BE2C (cell line): ENCODE data around the gene LENG1.

Experiments used
- DNase-seq: peaks from one replicate; pipeline ENCODE4 v3.0.0-alpha.2; 2020
- H3K27me3 ChIP-seq: fragments of 250-450 bp; sonication (Bioruptor Pico); 2 replicates; pipeline ENCODE4 v1.5.1; 2020; ENCODE audit warnings: mild to moderate bottlenecking
- H3K36me3 ChIP-seq: fragments of 250-450 bp; sonication (Bioruptor Pico); 2 replicates; pipeline ENCODE4 v1.5.1; 2020; ENCODE audit warnings: mild to moderate bottlenecking
- H3K4me1 ChIP-seq: fragments of 250-450 bp; sonication (Bioruptor Pico); 2 replicates; pipeline ENCODE4 v1.5.1; 2020
- H3K4me3 ChIP-seq: 2 replicates; pipeline ENCODE4 v1.5.1; 2011; ENCODE audit warnings: low read depth, low read length
- H3K9me3 ChIP-seq: fragments of 250-450 bp; sonication (Bioruptor Pico); 2 replicates; pipeline ENCODE4 v1.5.1; 2020
- CTCF ChIP-seq: IDR thresholded peaks from 2 replicates; pipeline ENCODE4 v1.5.1; 2012; ENCODE audit warnings: mild to moderate bottlenecking, low read depth, low read length

Gene LENG1

DNA sequence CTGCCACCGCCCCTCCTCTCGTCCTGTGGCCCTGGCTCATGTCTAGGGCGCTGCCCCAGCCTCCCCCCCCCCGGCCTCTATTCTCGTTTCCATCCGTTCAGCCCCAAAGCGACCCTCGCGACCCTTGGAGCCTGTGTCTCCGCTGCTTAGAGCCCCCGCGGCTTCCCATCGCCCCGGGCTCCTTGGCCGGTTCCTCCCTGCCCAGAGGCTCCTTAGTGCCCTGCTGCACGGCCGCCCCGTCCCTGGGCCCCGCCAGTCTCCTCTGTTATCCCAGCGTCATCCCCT is 31.1 kb downstream of the LENG1 start:
- Histone ChIP-seq H3K27me3 (no peaks in the 10 kb centered on the region), H3K36me3 (peaks cover 61% of the 10 kb centered on the region), H3K4me3 (no peak overlapping the region), H3K4me1 (no peaks in the 10 kb centered on the region), H3K9me3 (no peaks in the 10 kb centered on the region)
- no peak for TF ChIP-seq CTCF
- no peak for DNase-seq

DNA sequence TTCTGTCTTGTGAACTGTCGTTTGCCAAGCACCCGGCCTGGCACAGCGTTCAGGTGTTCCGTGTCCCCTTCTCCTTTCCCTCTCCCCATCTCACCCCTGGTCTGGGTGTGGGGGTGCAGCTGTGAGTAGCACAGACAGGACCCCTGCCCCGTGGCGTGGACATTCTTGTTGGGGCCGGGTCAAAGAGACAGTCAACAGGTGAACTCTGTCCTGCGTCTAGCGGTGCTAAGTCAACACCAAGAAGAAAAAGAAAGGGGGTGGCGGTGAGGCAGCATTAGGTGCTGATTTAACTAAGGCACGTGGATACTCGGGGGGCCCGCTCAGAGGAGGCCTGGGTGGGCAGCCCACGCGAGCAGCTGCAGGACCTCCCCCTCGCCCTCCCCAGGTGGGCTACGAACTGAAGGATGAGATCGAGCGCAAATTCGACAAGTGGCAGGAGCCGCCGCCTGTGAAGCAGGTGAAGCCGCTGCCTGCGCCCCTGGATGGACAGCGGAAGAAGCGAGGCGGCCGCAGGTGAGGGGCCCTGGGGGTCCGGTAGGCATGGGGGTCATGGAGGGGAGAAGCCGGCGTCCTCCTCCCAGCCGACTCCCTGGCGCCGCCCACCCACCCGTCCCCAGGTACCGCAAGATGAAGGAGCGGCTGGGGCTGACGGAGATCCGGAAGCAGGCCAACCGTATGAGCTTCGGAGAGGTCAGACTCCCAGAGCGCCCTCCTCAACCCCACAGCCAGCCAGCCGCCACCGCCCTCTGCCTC is 31.7 kb downstream of the LENG1 start:
- DNase-seq: no peak
- Histone ChIP-seq H3K4me3 (no peak overlapping the region), H3K9me3 (no peaks in the 10 kb centered on the region), H3K4me1 (no peaks in the 10 kb centered on the region), H3K27me3 (no peaks in the 10 kb centered on the region), H3K36me3 (peaks cover 66% of the 10 kb centered on the region)
- TF ChIP-seq CTCF: no peak

DNA sequence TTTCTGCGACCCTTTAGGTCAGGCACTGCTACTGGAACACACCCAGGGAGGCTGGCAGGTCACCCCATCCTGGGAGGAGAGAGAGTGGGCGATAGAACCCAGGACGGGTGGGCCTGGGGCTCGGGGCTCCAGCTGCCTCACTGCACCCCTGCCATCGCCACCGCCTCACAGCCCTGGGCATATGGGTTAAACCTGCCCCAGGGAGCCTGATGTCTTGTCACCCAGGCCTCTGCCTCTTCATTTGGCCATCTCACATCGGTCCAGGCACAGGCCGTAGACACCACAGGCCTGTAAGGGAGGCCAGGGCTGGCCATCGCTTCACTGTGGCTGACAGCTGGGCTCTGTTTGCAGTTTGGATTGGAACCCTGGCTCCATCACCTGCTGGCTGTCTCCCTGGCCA is 33.8 kb downstream of the LENG1 start:
- Histone ChIP-seq H3K36me3 (peaks cover 67% of the 10 kb centered on the region), H3K27me3 (no peaks in the 10 kb centered on the region), H3K4me1 (no peaks in the 10 kb centered on the region), H3K4me3 (no peak overlapping the region), H3K9me3 (no peaks in the 10 kb centered on the region)
- no peak for DNase-seq
- TF ChIP-seq CTCF: no peak

DNA sequence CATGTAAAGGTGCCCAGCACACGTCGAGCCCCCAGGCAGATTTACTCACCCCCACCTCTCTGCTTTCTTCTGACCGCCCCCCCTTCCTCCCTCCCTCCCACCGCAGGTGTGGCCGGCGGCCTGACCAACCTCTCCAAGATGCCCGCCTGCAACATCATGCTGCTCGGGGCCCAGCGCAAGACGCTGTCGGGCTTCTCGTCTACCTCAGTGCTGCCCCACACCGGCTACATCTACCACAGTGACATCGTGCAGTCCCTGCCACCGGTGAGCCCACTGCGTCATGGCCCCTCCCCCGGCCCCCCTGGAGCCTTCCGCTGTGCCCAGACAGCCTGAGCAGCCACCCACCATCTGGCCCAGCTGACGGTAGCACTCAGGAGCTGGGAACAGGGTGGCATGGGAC is 35.1 kb downstream of the LENG1 start:
- no peak for TF ChIP-seq CTCF
- H3K4me3 ChIP-seq: no peak overlapping the region
- no peaks in the 10 kb centered on the region for H3K4me1 ChIP-seq
- no peaks in the 10 kb centered on the region for H3K27me3 ChIP-seq
- DNase-seq: no peak
- H3K36me3 ChIP-seq: peaks cover 77% of the 10 kb centered on the region
- no peaks in the 10 kb centered on the region for H3K9me3 ChIP-seq

DNA sequence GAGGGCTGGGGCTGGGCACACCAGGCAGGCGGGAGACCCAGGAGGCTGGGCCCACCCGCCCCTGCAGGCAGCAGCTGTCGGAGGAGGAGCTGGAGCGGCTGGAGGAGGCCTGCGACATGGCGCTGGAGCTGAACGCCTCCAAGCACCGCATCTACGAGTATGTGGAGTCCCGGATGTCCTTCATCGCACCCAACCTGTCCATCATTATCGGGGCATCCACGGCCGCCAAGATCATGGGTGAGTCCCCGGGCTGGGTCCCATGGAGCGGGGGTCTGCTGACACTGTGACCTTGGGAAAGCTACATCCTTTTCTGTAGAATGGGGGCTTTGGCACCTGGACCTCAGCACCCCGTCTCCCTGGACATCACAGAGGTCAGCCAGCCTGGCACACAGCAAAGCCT is 35.8 kb downstream of the LENG1 start:
- Histone ChIP-seq H3K27me3 (no peaks in the 10 kb centered on the region), H3K4me3 (no peak overlapping the region), H3K9me3 (no peaks in the 10 kb centered on the region), H3K36me3 (peaks cover 72% of the 10 kb centered on the region), H3K4me1 (no peaks in the 10 kb centered on the region)
- TF ChIP-seq CTCF: no peak
- no peak for DNase-seq

DNA sequence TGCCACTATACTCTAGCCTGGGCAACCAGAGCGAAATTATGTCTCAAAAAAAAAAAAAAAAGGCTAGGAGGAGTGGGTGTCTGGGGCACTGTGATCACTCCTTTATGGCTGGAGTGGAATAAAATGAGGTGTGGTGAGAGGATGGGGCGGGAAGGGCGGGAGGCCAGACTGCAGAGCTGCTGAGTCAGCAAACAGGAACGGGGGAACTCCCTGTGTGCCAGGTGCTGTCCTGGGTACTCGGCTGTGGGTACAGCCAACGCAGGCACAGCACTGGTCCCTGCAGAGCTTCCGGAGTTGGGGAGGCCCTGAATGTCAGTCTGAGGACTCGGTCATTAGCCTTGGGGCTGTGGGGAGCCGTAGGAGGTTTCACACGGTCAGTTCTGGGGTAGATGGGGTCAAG is 38.3 kb downstream of the LENG1 start:
- no peak for TF ChIP-seq CTCF
- H3K4me1 ChIP-seq: no peaks in the 10 kb centered on the region
- H3K9me3 ChIP-seq: no peaks in the 10 kb centered on the region
- H3K36me3 ChIP-seq: peaks cover 54% of the 10 kb centered on the region
- no peak overlapping the region for H3K4me3 ChIP-seq
- no peak for DNase-seq
- no peaks in the 10 kb centered on the region for H3K27me3 ChIP-seq
